Neural cell (in vitro differentiated cells): ENCODE data around the gene GUCY2F. TPM values are rescaled to one million over a fixed set of nuclear protein-coding genes. Genes with fewer than 3 reads are reported as not detected.

ENCODE experiments used
- H2AFZ ChIP-seq: fragments of 200-600, 300-800 bp; sonication (generic), shearing (Covaris generic); 2 replicates; pipeline ENCODE4 v1.6.0; 2014; ENCODE audit warnings: low read depth, mild to moderate bottlenecking, antibody characterized with exemption, low read length, moderate library complexity
- H3F3A ChIP-seq: fragments of 200-600 bp; shearing (Covaris generic); 2 replicates; pipeline ENCODE4 v1.6.1; 2016; ENCODE audit warnings: mild to moderate bottlenecking, moderate library complexity, mixed read lengths, antibody characterized with exemption, low read length; ENCODE audit not compliant: insufficient read depth, poor library complexity, severe bottlenecking
- H3K27ac ChIP-seq: fragments of 200-600, 300-800 bp; sonication (generic), shearing (Covaris generic); 2 replicates; pipeline ENCODE4 v1.5.1; 2014; ENCODE audit warnings: mild to moderate bottlenecking, low read length, moderate library complexity
- H3K27me3 ChIP-seq: fragments of 300-800, 200-600 bp; sonication (generic), shearing (Covaris generic); 2 replicates; pipeline ENCODE4 v1.6.0; 2014; ENCODE audit warnings: mild to moderate bottlenecking, low read depth, low read length, moderate library complexity; ENCODE audit not compliant: insufficient read depth
- H3K36me3 ChIP-seq: fragments of 300-800, 200-600 bp; sonication (generic), shearing (Covaris generic); 2 replicates; pipeline ENCODE4 v1.5.1; 2014; ENCODE audit warnings: mild to moderate bottlenecking, antibody characterized with exemption, low read length, moderate library complexity; ENCODE audit not compliant: insufficient read depth
- H3K4me2 ChIP-seq: fragments of 300-800, 200-600 bp; sonication (generic), shearing (Covaris generic); 2 replicates; pipeline ENCODE4 v1.6.0; 2014; ENCODE audit warnings: mild to moderate bottlenecking, low read length
- H3K4me3 ChIP-seq: fragments of 300-800, 200-600 bp; sonication (generic), shearing (Covaris generic); 2 replicates; pipeline ENCODE4 v1.5.1; 2014; ENCODE audit warnings: mild to moderate bottlenecking, low read length, moderate library complexity
- H3K79me2 ChIP-seq: fragments of 200-600 bp; shearing (Covaris generic); replicated peaks from 2 replicates; pipeline ENCODE4 v1.6.0; 2014; ENCODE audit warnings: mild to moderate bottlenecking, low read length, moderate library complexity; ENCODE audit not compliant: insufficient read depth
- H3K9ac ChIP-seq: fragments of 300-800, 200-600 bp; sonication (generic), shearing (Covaris generic); 2 replicates; pipeline ENCODE4 v1.6.1; 2016; ENCODE audit warnings: mild to moderate bottlenecking, low read length, mixed read lengths
- H3K9me2 ChIP-seq: fragments of 200-600 bp; shearing (Covaris generic); 2 replicates; pipeline ENCODE4 v1.6.1; 2016; ENCODE audit warnings: mild to moderate bottlenecking, low read length, mixed read lengths; ENCODE audit not compliant: insufficient read depth
- H3K9me3 ChIP-seq: fragments of 200-600, 300-800 bp; sonication (generic), shearing (Covaris generic); 2 replicates; pipeline ENCODE4 v1.6.1; 2016; ENCODE audit warnings: mild to moderate bottlenecking, mixed run types, low read length, moderate library complexity, mixed read lengths
- H4K20me1 ChIP-seq: fragments of 200-600 bp; shearing (Covaris generic); 2 replicates; pipeline ENCODE4 v1.6.1; 2016; ENCODE audit warnings: mild to moderate bottlenecking, mixed run types; ENCODE audit not compliant: insufficient read depth
- CTCF ChIP-seq: fragments of 450-650 bp; IDR thresholded peaks from 2 replicates; pipeline ENCODE4 v1.5.1; 2014; ENCODE audit warnings: antibody characterized with exemption, mild to moderate bottlenecking, moderate library complexity; ENCODE audit not compliant: poor library complexity, severe bottlenecking
- EP300 ChIP-seq: fragments of 450-650 bp; conservative IDR thresholded peaks from 2 replicates; pipeline ENCODE4 v1.6.1; 2014; ENCODE audit warnings: antibody characterized with exemption, mild to moderate bottlenecking, moderate library complexity; ENCODE audit not compliant: poor library complexity, severe bottlenecking
- EZH2 ChIP-seq: fragments of 200-600, 300-800 bp; shearing (Covaris generic), sonication (generic); IDR thresholded peaks from 2 replicates; pipeline ENCODE4 v1.6.1; 2014; ENCODE audit warnings: antibody characterized with exemption, low read length, borderline replicate concordance, mild to moderate bottlenecking; ENCODE audit not compliant: insufficient read depth, poor library complexity, severe bottlenecking
- MXI1 ChIP-seq: fragments of 450-650 bp; conservative IDR thresholded peaks from 2 replicates; pipeline ENCODE4 v1.6.1; 2014; ENCODE audit warnings: antibody characterized with exemption, mild to moderate bottlenecking; ENCODE audit not compliant: poor library complexity, severe bottlenecking
- POLR2AphosphoS5 ChIP-seq: IDR thresholded peaks from 2 replicates; pipeline ENCODE4 v1.6.1; 2012
- RAD21 ChIP-seq: fragments of 450-650 bp; conservative IDR thresholded peaks from 2 replicates; pipeline ENCODE4 v1.6.1; 2014; ENCODE audit warnings: antibody characterized with exemption, mild to moderate bottlenecking, moderate library complexity
- REST ChIP-seq: IDR thresholded peaks from 2 replicates; pipeline ENCODE4 v1.6.1; 2012; ENCODE audit warnings: borderline replicate concordance
- SMC3 ChIP-seq: fragments of 450-650 bp; conservative IDR thresholded peaks from 2 replicates; pipeline ENCODE4 v1.6.1; 2014; ENCODE audit warnings: antibody characterized with exemption, mild to moderate bottlenecking, moderate library complexity; ENCODE audit not compliant: poor library complexity
- TAF1 ChIP-seq: IDR thresholded peaks from 2 replicates; pipeline ENCODE4 v1.6.1; 2012; ENCODE audit warnings: low read depth
- polyA plus RNA-seq: library from polyadenylated mRNA; depleted of rRNA; stranded (reverse); fragments of >200 nt; gene quantifications from 2 replicates; pipeline ENCODE4 v1.2.3, GENCODE V29; 2014

The GUCY2F gene
- polyA plus RNA-seq, 1 donor from 2014 or later: not detected

DNA sequence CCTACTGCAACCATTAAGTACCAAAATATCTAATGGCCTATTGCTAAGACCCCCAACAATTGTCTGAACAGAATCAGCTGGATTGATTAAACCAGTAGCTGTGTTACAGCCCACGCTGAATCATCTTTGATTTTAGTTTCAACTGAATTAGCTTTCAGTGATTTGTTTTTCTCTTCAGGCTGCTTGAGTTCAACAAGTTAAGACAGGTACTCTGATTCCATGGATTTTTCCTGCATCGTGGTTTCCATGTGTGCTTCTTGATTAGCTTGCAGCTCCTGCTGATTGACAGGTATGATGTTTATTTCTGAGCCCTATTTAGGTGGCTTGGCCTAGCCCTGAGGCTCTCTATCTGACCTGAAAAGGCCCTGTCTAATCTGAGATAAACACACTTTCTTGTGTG, 91.3 kb downstream of the GUCY2F start:
- H3K4me2 ChIP-seq: no peak overlapping the region
- TF ChIP-seq CTCF (no peak), RAD21 (no peak), MXI1 (no peak), POLR2AphosphoS5 (no peak), SMC3 (no peak), EZH2 (no peak), TAF1 (no peak), REST (no peak), EP300 (no peak)

DNA sequence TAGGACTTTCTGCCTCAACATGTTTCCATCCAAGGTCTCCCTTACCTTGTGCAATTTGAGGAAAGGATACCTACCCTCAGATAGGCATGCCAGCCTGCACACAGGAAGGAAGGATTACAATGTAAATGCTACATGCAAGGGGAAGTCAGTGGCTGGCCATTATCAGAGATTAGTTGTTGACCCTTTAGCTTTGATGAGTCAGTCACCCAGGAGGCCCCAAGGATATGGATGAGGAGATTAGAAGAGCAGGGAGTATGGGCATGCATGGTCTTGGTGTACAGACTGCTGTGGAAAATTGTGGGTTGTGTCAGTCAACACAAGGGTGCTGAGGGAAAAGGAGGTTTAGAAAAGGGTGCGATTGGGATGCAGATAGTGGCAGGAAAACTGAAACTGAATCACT, 92.0 kb downstream of the GUCY2F start:
- Histone ChIP-seq H3K36me3 (no peaks in the 10 kb centered on the region), H4K20me1 (no peaks in the 10 kb centered on the region), H3K4me2 (no peak overlapping the region), H2AFZ (no peak overlapping the region), H3K27me3 (no peaks in the 10 kb centered on the region), H3K27ac (no peak overlapping the region), H3K9me2 (no peaks in the 10 kb centered on the region), H3K79me2 (no peaks in the 10 kb centered on the region), H3K4me3 (no peak overlapping the region), H3K9ac (no peak overlapping the region), H3K9me3 (no peaks in the 10 kb centered on the region), H3F3A (no peaks in the 10 kb centered on the region)
- TF ChIP-seq SMC3 (no peak), REST (no peak), CTCF (no peak), EP300 (no peak), POLR2AphosphoS5 (no peak), EZH2 (no peak), RAD21 (no peak), TAF1 (no peak)

More for the DNA sequence above, 91.3 kb downstream of the GUCY2F start:
- H3K9me2 ChIP-seq: no peaks in the 10 kb centered on the region
- H3K79me2 ChIP-seq: no peaks in the 10 kb centered on the region
- no peak overlapping the region for H2AFZ ChIP-seq
- H3K27me3 ChIP-seq: no peaks in the 10 kb centered on the region
- no peaks in the 10 kb centered on the region for H3F3A ChIP-seq
- H3K36me3 ChIP-seq: no peaks in the 10 kb centered on the region
- H3K9ac ChIP-seq: no peak overlapping the region
- H4K20me1 ChIP-seq: no peaks in the 10 kb centered on the region
- no peaks in the 10 kb centered on the region for H3K9me3 ChIP-seq
- no peak overlapping the region for H3K4me3 ChIP-seq
- no peak overlapping the region for H3K27ac ChIP-seq
